HG02610 (cell line): ENCODE measurements around the gene RTN4.
A peak's percentile ranks its signal among the peaks of the same experiment; 100 is the strongest.
"Not testable (repeated sequence)": the region's sequence is repeated elsewhere in the genome, so short reads cannot be mapped to it uniquely, and the experiment has no call there.

ENCODE experiments used
- ATAC-seq: cut with Tn5 transposase; IDR thresholded peaks from one replicate; pipeline ENCODE4 v1.9.1; 2021; ENCODE audit warnings: mild to moderate bottlenecking, moderate library complexity; ENCODE audit not compliant: unreplicated experiment

The RTN4 gene

GRCh38 chr2:55011831-55012671, 38.2 kb downstream of the RTN4 start:
- ATAC-seq, result no peak

GRCh38 chr2:55010915-55011314, 39.3 kb downstream of the RTN4 start:
- no peak for ATAC-seq

DNA sequence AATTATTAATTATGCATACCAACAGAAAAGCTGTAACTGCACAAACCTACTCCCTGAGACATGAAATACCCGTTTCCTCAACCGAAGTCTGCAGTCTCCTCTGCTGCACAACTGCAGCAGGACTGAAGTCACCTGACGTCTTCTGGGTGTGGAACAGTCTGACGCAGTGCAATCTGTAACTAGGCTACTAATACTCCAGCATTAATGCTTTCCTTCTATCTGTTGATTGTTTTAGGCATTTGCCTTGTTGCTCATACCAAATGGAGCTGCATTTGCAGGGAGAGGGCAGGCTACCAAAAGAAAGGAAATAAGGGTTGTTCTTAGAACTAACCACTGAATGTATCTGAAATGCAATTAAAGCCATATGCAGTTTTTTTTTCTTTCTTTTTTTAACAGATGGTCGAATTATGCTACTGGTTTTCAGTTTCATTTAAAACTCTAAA, 40.1 kb downstream of the RTN4 start:
- ATAC-seq, result peak; percentile 95

- peak; percentile 13 for ATAC-seq
These were observed 40.8 kb downstream of the RTN4 start for GRCh38 chr2:55009277-55010060.

- ATAC-seq, result no peak
These were observed 43.9 kb downstream of the RTN4 start for GRCh38 chr2:55006306-55006705.

- no peak for ATAC-seq
These were observed 46.3 kb downstream of the RTN4 start for GRCh38 chr2:55003706-55004639.

DNA sequence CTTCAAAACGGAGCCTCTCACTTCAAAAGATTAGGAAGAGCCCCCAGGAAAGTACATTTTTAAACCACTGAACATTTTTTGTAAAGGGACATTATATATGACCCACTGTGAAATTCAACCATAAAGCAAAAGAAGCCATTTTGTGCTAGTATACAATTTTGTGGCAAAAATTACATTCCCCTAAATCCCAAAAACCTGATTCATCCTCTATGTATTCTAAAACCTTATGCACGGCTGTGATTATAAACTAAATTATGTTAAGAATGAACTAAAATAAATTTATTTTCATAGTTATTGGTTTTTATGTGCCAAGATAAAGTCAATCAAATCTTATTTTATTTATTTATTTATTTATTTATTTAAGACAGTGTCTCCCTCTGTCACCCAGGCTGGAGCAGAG, 48.5 kb downstream of the RTN4 start:
- ATAC-seq, result no peak

- no peak for ATAC-seq
These were observed 49.9 kb downstream of the RTN4 start for GRCh38 chr2:55000341-55000740.

- ATAC-seq, result no peak
These were observed 51.1 kb downstream of the RTN4 start for GRCh38 chr2:54999182-54999581.

DNA sequence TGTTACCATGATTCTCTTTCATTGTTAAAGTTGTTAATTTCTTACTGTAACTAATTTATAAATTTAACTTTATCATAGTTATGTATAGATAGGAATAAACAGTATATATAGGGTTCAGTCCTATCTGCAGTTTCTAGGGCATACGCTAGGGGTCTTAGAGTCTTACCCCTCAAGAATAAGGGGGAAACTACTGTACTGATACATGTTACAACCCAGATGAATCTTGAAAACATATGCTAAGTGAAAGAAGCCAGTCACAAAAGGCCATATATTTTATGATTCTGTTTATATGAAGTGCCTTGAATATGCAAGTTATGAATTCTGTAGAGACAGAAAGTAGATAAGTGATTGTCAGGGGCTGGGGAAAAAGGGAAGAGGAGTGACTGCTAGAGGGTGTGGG, 52.4 kb downstream of the RTN4 start:
- ATAC-seq, result no peak

DNA sequence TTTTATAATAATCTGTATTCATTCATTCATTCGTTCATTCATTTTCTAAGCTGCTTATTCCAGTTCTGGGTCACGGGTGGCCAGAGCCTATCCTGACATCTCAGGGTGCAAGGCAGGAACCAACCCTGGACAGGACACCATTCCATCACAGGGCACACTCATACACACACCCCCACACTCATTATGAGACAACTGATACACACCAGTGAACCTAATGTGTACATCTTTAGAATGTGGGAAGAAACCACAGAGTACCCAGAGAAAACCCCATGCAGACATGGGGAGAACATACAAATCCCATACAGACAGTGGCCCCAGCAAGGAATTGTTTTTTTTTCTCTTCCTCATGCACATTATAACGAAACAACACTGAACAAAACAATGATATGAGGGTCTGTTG, 54.7 kb downstream of the RTN4 start:
- peak; percentile 88 for ATAC-seq

GRCh38 chr2:54990694-54991093, 59.6 kb downstream of the RTN4 start:
- ATAC-seq, result not testable (repeated sequence)

- no peak for ATAC-seq
These were observed 61.6 kb downstream of the RTN4 start for GRCh38 chr2:54988612-54989011.

GRCh38 chr2:54986264-54986663, 64.0 kb downstream of the RTN4 start:
- ATAC-seq, result no peak

- ATAC-seq, result no peak
These were observed 65.8 kb downstream of the RTN4 start for GRCh38 chr2:54984476-54984875.

- no peak for ATAC-seq
These were observed 66.7 kb downstream of the RTN4 start for GRCh38 chr2:54983345-54984220.

- ATAC-seq, result no peak
These were observed 68.9 kb downstream of the RTN4 start for GRCh38 chr2:54981385-54981784.

DNA sequence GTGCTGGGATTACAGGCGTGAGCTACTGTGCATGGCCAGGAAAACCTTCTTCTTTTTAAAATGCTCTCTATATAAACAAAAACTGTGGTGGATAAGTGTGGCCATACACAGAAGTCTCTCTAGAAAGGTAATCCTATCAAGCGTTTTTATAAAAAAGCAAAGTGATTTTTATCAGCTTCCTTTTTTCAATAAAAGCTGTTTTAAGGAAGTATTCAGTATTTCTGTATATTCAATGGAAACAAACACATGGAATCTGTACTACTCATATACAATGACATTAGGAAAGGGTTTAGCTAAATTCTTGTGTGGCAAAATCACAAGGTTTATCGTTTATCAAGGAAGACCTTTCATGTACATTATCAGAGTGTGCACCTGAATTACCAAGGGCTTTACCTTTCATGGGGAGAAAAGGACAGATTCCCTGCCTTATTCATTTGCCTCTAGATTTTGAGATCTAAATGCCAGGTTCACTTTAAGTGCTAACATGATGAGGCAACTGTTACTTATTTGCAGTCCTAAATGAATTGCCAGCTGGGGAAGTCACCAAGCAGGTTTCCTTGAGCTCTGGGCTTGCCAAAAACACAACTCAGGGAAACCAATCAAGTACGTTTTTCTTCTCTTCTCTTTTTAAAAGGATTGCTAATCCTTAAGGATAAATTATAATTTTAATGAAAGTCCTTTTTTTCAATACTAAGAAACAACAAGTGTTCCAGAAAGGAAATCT, 70.8 kb downstream of the RTN4 start:
- no peak for ATAC-seq

DNA sequence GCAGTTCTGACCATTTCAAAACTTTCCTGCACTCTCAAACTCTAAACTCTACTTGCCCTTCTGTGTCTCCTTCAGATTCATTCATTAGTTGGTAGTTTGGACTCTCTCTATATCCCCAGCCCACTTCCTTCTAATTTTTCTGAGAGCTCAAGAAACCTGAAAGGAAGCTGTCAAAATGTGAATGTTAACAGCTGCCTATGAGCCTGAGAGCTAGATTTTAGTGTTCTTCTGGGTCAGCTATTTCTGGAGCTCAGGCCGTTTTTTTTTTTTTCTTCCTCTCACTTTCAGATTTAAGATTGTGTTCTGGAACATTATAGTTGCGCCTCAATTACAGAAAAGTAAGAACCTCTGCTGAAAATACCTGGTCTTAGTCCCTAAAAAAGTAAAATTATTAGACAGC, 73.1 kb downstream of the RTN4 start:
- ATAC-seq, result peak; percentile 95
